ENCODE results near the gene MAPK8IP1. TPM values are rescaled to one million over a fixed set of nuclear protein-coding genes. Genes with fewer than 3 reads are reported as not detected.
A peak's percentile ranks its signal among the peaks of the same experiment; 100 is the strongest.

MAPK8IP1 gene
- total and polyA plus RNA-seq, 2 experiments from 2014 or later = 5.9 to 39.4 TPM

GRCh38 chr11:45856044-45856468 lies 29.4 kb upstream of the MAPK8IP1 start (continued):
- no peak for TF ChIP-seq ZNF462 (CRISPR knock-in tag; IDR thresholded peaks at IDR 0.05)
- TF ChIP-seq CTCF (conservative IDR thresholded peaks at IDR 0.05; ENCODE audit: low read depth in 2 of 2) = no peak

GRCh38 chr11:45857961-45858474 lies 27.4 kb upstream of the MAPK8IP1 start:
- no peak overlapping the region; the same call in 1 of the 2 replicates for H3K27ac ChIP-seq (ENCODE audit: low read depth)
- Mint-ChIP-seq H3K27me3 (ENCODE audit: insufficient read depth, low read depth, poor library complexity) (peaks cover 2% of the 10 kb centered on the region), H3K4me1 (peaks cover 47% of the 10 kb centered on the region), H3K36me3 (ENCODE audit: low read depth) (peaks cover 18% of the 10 kb centered on the region; the same call in 1 of the 3 replicates), H3K9me3 (no peaks in the 10 kb centered on the region), H3K27ac (peak overlapping the region; percentile 51; the same call in 1 of the 2 replicates), H3K4me3 (no peak overlapping the region)
- H4K20me1 ChIP-seq (replicated peaks; ENCODE audit: insufficient read depth) = peaks cover 30% of the 10 kb centered on the region
- no peaks in the 10 kb centered on the region for H3K9me2 ChIP-seq (ENCODE audit: insufficient read depth)
- H2AFZ ChIP-seq = no peak overlapping the region
- no peak overlapping the region for H3K4me3 ChIP-seq
- peaks cover 40% of the 10 kb centered on the region for H3K4me1 ChIP-seq (ENCODE audit: insufficient read depth)
- H3K27me3 ChIP-seq (ENCODE audit: insufficient read depth) = no peaks in the 10 kb centered on the region
- H3K79me2 ChIP-seq (replicated peaks; ENCODE audit: insufficient read depth) = peaks cover 9% of the 10 kb centered on the region
- ATAC-seq = no peak
- DNase-seq (ENCODE audit: low spot score) = no peak
- H3F3A ChIP-seq (replicated peaks; ENCODE audit: low read depth) = no peaks in the 10 kb centered on the region
- TF ChIP-seq STAT1 (IDR thresholded peaks at IDR 0.05; ENCODE audit: unreplicated experiment) = no peak
- H3K4me2 ChIP-seq = no peak overlapping the region
- H3K36me3 ChIP-seq (ENCODE audit: insufficient read depth) = no peaks in the 10 kb centered on the region
